ENCODE measurements around the gene CRNKL1.
"Not testable (repeated sequence)": the region's sequence is repeated elsewhere in the genome, so short reads cannot be mapped to it uniquely, and the experiment has no call there.

Gene CRNKL1

GRCh38 chr20:20010639-20011500 lies 41.4 kb downstream of the CRNKL1 start:
- DNase-seq (ENCODE audit: low read depth, low spot score): no peak

- peak; percentile 47 for DNase-seq (ENCODE audit: low read depth, low spot score)
Measured at GRCh38 chr20:20009784-20010253, 42.4 kb downstream of the CRNKL1 start.

GRCh38 chr20:20005342-20005741 lies 46.9 kb downstream of the CRNKL1 start:
- DNase-seq (ENCODE audit: low read depth, low spot score): no peak

- not testable (repeated sequence) for DNase-seq (ENCODE audit: low read depth, low spot score)
Measured at GRCh38 chr20:20003955-20004322, 48.3 kb downstream of the CRNKL1 start.

GRCh38 chr20:20003031-20003954 lies 49.0 kb downstream of the CRNKL1 start:
- no peak for DNase-seq (ENCODE audit: low read depth, low spot score)

GRCh38 chr20:20002101-20002998 lies 49.9 kb downstream of the CRNKL1 start:
- DNase-seq (ENCODE audit: low read depth, low spot score): no peak

GRCh38 chr20:20000211-20000968 lies 51.9 kb downstream of the CRNKL1 start:
- no peak for DNase-seq (ENCODE audit: low read depth, low spot score)

GRCh38 chr20:19998990-19999705 lies 53.1 kb downstream of the CRNKL1 start:
- no peak for DNase-seq (ENCODE audit: low read depth, low spot score)

GRCh38 chr20:19996917-19997316 lies 55.3 kb downstream of the CRNKL1 start:
- no peak for DNase-seq (ENCODE audit: low read depth, low spot score)

- DNase-seq (ENCODE audit: low read depth, low spot score): no peak
Measured at GRCh38 chr20:19996222-19996621, 56.0 kb downstream of the CRNKL1 start.

GRCh38 chr20:19995220-19995863 lies 56.9 kb downstream of the CRNKL1 start:
- no peak for DNase-seq (ENCODE audit: low read depth, low spot score)

GRCh38 chr20:19993958-19994669 lies 58.2 kb downstream of the CRNKL1 start:
- DNase-seq (ENCODE audit: low read depth, low spot score): peak; percentile 45

- DNase-seq (ENCODE audit: low read depth, low spot score): peak; percentile 91
Measured at GRCh38 chr20:19992996-19993908, 59.0 kb downstream of the CRNKL1 start.

GRCh38 chr20:19991854-19992253 lies 60.4 kb downstream of the CRNKL1 start:
- DNase-seq (ENCODE audit: low read depth, low spot score): no peak

- no peak for DNase-seq (ENCODE audit: low read depth, low spot score)
Measured at GRCh38 chr20:19991308-19991707, 61.0 kb downstream of the CRNKL1 start.

GRCh38 chr20:19990850-19991249 lies 61.4 kb downstream of the CRNKL1 start:
- no peak for DNase-seq (ENCODE audit: low read depth, low spot score)

- no peak for DNase-seq (ENCODE audit: low read depth, low spot score)
Measured at GRCh38 chr20:19987046-19987445, 65.2 kb downstream of the CRNKL1 start.

- DNase-seq (ENCODE audit: low read depth, low spot score): no peak
Measured at GRCh38 chr20:19986419-19986818, 65.8 kb downstream of the CRNKL1 start.

All from ELF-1 (cell line).